NCI-H345 (cell line): ENCODE data around the gene LMF2.
"Not testable (repeated sequence)": the region's sequence is repeated elsewhere in the genome, so short reads cannot be mapped to it uniquely, and the experiment has no call there.

ENCODE experiments used
- DNase-seq: peaks from one replicate; lab custom pipeline; 2025; lab: John Stamatoyannopoulos, UW

Gene LMF2

GRCh38 chr22:50507421-50507990, at the start of gene LMF2:
Gene LMF2, minus strand, starts transcription at chr22:50507702. Its CDS starts 27 bp downstream, at chr22:50507675.
- peak; percentile 92 for DNase-seq

DNA sequence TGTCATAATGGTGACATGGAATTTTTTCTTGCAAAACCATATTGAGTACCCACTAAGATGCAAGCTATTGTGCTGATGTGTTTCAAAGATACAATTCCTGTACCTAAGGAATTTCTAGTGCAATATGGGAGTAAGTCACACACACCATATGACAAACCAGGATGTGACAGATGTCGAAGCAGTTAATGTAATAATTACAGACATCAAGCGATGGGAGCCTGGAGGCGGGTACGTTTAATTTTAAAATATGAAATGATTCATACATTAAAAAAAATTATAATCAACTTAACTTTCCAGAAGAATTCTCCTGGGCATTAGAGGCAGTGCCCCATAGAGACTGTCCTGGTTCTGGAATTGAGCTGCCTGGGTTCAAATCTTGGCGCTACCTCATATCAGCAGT, 49.2 kb upstream of the LMF2 start:
- DNase-seq: no peak

- no peak for DNase-seq
These were observed 45.8 kb upstream of the LMF2 start for GRCh38 chr22:50553310-50553709.

- no peak for DNase-seq
These were observed 43.8 kb upstream of the LMF2 start for GRCh38 chr22:50551160-50551752.

GRCh38 chr22:50550395-50550794, 42.9 kb upstream of the LMF2 start:
- no peak for DNase-seq

DNA sequence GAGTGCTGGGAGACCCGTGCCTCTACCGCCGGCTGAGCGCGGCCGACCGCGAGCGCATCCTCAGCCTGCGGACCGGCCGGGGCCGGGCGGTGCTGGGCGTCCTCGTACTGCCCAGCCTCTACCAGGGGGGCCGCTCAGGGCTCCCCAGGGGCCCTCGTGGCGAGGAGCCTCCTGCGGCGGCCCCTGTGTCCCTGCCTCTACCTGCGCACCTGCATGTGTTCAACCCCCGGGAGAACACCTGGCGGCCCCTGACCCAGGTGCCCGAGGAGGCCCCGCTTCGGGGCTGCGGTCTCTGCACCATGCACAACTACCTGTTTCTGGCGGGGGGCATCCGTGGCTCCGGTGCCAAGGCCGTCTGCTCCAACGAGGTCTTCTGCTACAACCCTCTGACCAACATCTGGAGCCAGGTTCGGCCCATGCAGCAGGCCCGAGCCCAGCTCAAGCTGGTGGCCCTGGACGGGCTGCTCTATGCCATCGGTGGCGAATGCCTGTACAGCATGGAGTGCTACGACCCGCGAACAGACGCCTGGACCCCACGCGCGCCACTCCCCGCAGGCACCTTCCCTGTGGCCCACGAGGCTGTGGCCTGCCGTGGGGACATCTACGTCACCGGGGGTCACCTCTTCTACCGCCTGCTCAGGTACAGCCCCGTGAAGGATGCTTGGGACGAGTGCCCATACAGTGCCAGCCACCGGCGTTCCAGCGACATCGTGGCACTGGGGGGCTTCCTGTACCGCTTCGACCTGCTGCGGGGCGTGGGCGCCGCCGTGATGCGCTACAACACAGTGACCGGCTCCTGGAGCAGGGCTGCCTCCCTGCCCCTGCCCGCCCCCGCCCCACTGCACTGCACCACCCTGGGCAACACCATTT, 41.7 kb upstream of the LMF2 start:
- DNase-seq: no peak

DNA sequence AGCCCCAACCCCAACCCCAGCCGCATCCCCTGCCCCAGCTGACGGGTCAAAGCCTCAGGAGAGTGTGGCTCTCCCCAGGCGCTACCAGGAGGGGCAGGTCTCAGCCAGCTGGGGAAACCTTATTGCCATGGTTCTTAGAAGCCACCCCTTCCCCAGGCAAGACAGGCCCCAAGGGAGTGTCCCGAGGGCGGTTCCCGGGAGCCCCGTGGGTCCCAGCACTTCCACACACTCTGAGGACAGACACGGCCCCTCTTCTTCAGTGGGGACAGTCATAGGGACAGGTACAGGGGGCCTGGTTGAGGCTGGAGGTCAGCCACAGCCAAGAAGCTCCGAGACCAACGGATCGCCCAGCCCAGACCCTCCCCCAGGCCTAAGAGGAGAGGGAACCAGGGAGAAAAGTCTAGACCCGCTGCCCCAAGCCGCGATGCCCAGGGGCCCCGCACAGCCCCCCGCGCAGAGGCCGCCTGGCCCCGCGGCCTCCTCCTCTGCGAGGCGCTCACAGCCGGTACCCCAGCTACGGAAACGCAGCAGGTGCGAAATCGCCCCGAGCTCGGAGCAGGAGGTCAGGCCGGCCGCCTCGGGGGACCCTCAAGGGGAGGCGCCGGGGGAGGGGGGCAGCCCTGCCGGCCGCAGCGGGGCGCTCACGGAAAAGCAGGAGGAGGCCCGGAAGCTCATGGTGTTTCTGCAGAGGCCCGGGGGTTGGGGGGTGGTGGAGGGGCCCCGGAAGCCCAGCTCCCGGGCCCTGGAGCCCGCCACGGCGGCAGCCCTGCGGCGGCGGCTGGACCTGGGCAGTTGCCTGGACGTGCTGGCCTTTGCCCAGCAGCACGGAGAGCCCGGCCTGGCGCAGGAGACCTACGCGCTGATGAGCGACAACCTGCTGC, 40.8 kb upstream of the LMF2 start:
- DNase-seq: no peak

GRCh38 chr22:50547263-50547985, 39.9 kb upstream of the LMF2 start:
- no peak for DNase-seq

GRCh38 chr22:50546326-50547262, 39.1 kb upstream of the LMF2 start:
- DNase-seq: no peak

- no peak for DNase-seq
These were observed 38.2 kb upstream of the LMF2 start, which contains the start of gene KLHDC7B for GRCh38 chr22:50545522-50546325. Gene KLHDC7B, plus strand, starts transcription at chr22:50545899. Its CDS starts 345 bp downstream, at chr22:50546244.

GRCh38 chr22:50544746-50545253, 37.3 kb upstream of the LMF2 start:
- DNase-seq: no peak

DNA sequence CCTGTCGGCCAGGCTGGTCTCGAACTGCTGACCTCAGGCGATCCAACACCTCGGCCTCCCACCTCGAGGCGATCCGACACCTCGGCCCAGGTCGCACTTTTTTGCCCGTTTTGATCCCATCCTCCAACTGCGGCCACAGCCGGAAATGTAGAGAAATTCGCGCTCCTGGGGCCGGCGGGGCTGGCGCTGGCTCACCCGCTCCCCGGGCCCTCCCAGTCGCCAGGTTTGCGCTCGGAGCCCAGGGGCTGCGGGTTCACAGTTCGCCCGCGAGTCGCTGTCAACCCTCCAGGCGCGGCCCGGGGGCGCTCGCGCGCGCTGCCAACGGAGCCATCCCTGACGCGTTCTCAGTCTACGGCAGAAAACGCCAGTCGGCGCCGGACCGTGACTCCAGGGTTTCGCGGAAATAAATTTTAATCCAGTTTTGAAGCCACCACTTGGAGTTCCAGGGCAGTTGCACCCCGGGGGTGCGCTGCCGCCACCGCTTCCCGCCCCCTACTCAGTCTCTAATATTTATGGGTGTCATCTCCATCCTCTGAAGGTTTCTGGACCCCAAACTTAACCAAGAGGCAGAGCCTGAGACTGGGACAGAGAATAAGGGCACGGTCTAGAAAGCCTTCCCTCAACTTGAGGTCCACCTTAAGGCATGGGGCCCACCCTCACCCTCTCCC, 36.7 kb upstream of the LMF2 start:
- DNase-seq: peak; percentile 29

DNA sequence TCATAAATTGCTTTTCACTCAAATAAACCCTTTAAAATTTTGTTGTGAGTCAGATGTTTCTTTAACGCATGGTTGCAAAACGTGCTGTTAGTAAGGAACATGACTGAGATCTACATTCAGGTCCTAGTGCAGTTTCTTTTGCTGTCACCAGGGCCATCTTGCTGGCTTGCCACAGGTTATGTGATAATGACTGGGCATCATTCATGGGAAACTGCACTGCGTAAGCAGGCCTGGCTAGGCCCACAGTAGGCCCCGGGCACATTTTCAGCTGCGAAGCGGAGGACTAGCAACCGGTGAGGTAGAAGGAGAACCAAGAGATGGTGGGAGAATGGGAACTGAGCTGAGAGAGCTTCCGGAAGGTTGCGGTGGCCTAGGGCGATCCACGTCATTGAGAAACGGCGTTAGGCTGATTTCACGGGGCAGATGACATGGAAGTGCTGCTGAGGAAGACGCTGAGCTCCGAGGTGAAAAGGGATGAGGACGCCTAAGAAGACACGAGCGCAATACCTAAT, 35.0 kb upstream of the LMF2 start:
- no peak for DNase-seq

- not testable (repeated sequence) for DNase-seq
These were observed 34.1 kb upstream of the LMF2 start for GRCh38 chr22:50541667-50542026.

DNA sequence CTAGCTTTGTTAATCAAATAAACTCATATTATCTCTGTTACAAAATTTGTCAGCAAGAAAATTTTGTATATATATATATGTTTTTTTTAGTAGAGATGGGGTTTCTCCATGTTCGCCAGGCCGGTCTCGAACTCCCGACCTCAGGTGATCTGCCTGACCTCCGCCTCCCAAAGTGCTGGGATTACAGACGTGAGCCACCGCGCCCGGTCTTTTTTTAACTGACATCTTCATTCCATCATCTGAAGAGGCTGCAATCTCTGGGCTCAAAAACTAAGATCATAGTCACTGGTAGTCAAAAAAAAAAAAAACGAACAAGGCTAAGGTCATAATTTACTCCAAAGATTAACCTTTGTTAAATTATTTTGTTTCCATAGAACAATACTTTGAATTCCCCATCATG, 32.9 kb upstream of the LMF2 start:
- DNase-seq: no peak

DNA sequence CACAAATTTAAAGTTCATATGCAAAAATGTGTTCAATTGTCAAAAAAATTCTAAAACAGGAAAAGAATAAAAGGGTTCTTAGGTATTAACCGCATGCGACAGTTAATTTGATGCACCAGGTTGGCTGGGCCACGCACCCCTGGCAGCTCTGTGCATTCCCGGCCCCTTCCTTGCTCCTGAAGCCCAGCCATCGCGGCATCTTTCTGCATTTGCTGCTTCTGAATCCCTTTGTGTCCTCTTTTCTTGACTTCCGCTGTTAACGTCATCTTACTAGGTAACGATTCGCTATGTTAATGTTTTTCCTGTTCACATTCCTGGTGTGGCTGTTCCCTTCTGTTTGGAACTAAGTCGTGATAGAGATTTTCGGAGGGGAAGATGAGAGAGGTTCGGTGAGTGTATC, 30.3 kb upstream of the LMF2 start:
- no peak for DNase-seq

GRCh38 chr22:50536226-50536625, 28.7 kb upstream of the LMF2 start:
- DNase-seq: no peak

DNA sequence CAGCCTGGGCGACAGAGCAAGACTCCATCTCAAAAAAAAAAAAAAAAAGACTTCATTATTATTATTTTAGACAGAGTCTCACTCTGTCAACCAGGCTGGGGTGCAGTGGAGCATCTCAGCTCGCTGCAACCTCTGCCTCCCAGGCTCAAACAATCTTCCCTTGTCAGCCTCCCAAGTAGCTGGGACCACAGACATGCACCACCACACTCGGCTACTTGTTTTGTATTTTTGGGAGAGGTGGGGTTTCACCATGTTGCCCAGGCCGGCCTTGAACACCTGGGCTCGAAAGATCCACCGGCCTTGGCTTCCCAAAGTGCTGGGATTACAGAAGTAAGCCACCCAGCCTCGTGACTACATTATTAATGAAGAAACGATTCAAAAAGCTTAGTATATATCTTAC, 27.6 kb upstream of the LMF2 start:
- DNase-seq: no peak
